ENCODE measurements around the gene TTBK2.

Gene TTBK2

GRCh38 chr15:42734076-42734672, 186.4 kb downstream of the TTBK2 start:
- DNase-seq (ENCODE audit: insufficient read length, low spot score) = no peak
- FAIRE-seq = no peak
- TF ChIP-seq TAF1 (IDR thresholded peaks at IDR 0.05; ENCODE audit: low read depth, low read length) (no peak), POLR2AphosphoS5 (IDR thresholded peaks at IDR 0.05; ENCODE audit: low read depth, low read length) (no peak), PAX5 (IDR thresholded peaks at IDR 0.05; ENCODE audit: insufficient read depth, low read length, severe bottlenecking) (no peak), SPI1 (IDR thresholded peaks at IDR 0.05; ENCODE audit: low read depth, low read length) (peak; percentile 33; the same call in 1 of the 2 replicates)

- TF ChIP-seq SPI1 (IDR thresholded peaks at IDR 0.05; ENCODE audit: low read depth, low read length) (no peak), TAF1 (IDR thresholded peaks at IDR 0.05; ENCODE audit: low read depth, low read length) (no peak), POU2F2 (IDR thresholded peaks at IDR 0.05; ENCODE audit: low read depth, low read length) (no peak)
- no peak for FAIRE-seq
- DNase-seq (ENCODE audit: insufficient read length, low spot score) = no peak
Observed at GRCh38 chr15:42733027-42733426, 187.6 kb downstream of the TTBK2 start.

- DNase-seq (ENCODE audit: insufficient read length, low spot score) (no peak), FAIRE-seq (no peak)
- TF ChIP-seq SPI1 (IDR thresholded peaks at IDR 0.05; ENCODE audit: low read depth, low read length) = no peak
- no peak for TF ChIP-seq POLR2AphosphoS5 (IDR thresholded peaks at IDR 0.05; ENCODE audit: low read depth, low read length)
- TF ChIP-seq TAF1 (IDR thresholded peaks at IDR 0.05; ENCODE audit: low read depth, low read length) = no peak
- no peak for TF ChIP-seq POLR2A (IDR thresholded peaks at IDR 0.05; ENCODE audit: low read depth, low read length)
- no peak for TF ChIP-seq POU2F2 (IDR thresholded peaks at IDR 0.05; ENCODE audit: low read depth, low read length)
- no peak for TF ChIP-seq PAX5 (IDR thresholded peaks at IDR 0.05; ENCODE audit: insufficient read depth, low read length, severe bottlenecking)
Observed at GRCh38 chr15:42732095-42732827, 188.3 kb downstream of the TTBK2 start.

- FAIRE-seq (no peak), DNase-seq (ENCODE audit: insufficient read length, low spot score) (no peak)
- TF ChIP-seq POLR2AphosphoS5 (IDR thresholded peaks at IDR 0.05; ENCODE audit: low read depth, low read length) (no peak), POLR2A (IDR thresholded peaks at IDR 0.05; ENCODE audit: low read depth, low read length) (no peak), PAX5 (IDR thresholded peaks at IDR 0.05; ENCODE audit: insufficient read depth, low read length, severe bottlenecking) (no peak)
Observed at GRCh38 chr15:42731461-42731860, 189.1 kb downstream of the TTBK2 start.

GRCh38 chr15:42730536-42730935, 190.0 kb downstream of the TTBK2 start:
- no peak for TF ChIP-seq SPI1 (IDR thresholded peaks at IDR 0.05; ENCODE audit: low read depth, low read length)
- no peak for TF ChIP-seq POLR2AphosphoS5 (IDR thresholded peaks at IDR 0.05; ENCODE audit: low read depth, low read length)
- TF ChIP-seq POU2F2 (IDR thresholded peaks at IDR 0.05; ENCODE audit: low read depth, low read length) = no peak
- no peak for TF ChIP-seq POLR2A (IDR thresholded peaks at IDR 0.05; ENCODE audit: low read depth, low read length)
- DNase-seq (ENCODE audit: insufficient read length, low spot score) (no peak), FAIRE-seq (no peak)

GRCh38 chr15:42730135-42730534, 190.4 kb downstream of the TTBK2 start:
- TF ChIP-seq POLR2AphosphoS5 (IDR thresholded peaks at IDR 0.05; ENCODE audit: low read depth, low read length) = no peak
- no peak for TF ChIP-seq PAX5 (IDR thresholded peaks at IDR 0.05; ENCODE audit: insufficient read depth, low read length, severe bottlenecking)
- no peak for TF ChIP-seq POU2F2 (IDR thresholded peaks at IDR 0.05; ENCODE audit: low read depth, low read length)
- TF ChIP-seq SPI1 (IDR thresholded peaks at IDR 0.05; ENCODE audit: low read depth, low read length) = no peak
- no peak for TF ChIP-seq TAF1 (IDR thresholded peaks at IDR 0.05; ENCODE audit: low read depth, low read length)
- no peak for TF ChIP-seq POLR2A (IDR thresholded peaks at IDR 0.05; ENCODE audit: low read depth, low read length)
- FAIRE-seq (no peak), DNase-seq (ENCODE audit: insufficient read length, low spot score) (no peak)

GRCh38 chr15:42729409-42729808, 191.2 kb downstream of the TTBK2 start:
- TF ChIP-seq PAX5 (IDR thresholded peaks at IDR 0.05; ENCODE audit: insufficient read depth, low read length, severe bottlenecking) (no peak), SPI1 (IDR thresholded peaks at IDR 0.05; ENCODE audit: low read depth, low read length) (no peak), POLR2AphosphoS5 (IDR thresholded peaks at IDR 0.05; ENCODE audit: low read depth, low read length) (no peak), POU2F2 (IDR thresholded peaks at IDR 0.05; ENCODE audit: low read depth, low read length) (no peak), POLR2A (IDR thresholded peaks at IDR 0.05; ENCODE audit: low read depth, low read length) (no peak), TAF1 (IDR thresholded peaks at IDR 0.05; ENCODE audit: low read depth, low read length) (no peak)
- DNase-seq (ENCODE audit: insufficient read length, low spot score) (no peak), FAIRE-seq (no peak)

GRCh38 chr15:42728972-42729371, 191.6 kb downstream of the TTBK2 start:
- no peak for DNase-seq (ENCODE audit: insufficient read length, low spot score)
- FAIRE-seq = no peak
- TF ChIP-seq POU2F2 (IDR thresholded peaks at IDR 0.05; ENCODE audit: low read depth, low read length) (no peak), POLR2AphosphoS5 (IDR thresholded peaks at IDR 0.05; ENCODE audit: low read depth, low read length) (no peak), SPI1 (IDR thresholded peaks at IDR 0.05; ENCODE audit: low read depth, low read length) (no peak), PAX5 (IDR thresholded peaks at IDR 0.05; ENCODE audit: insufficient read depth, low read length, severe bottlenecking) (no peak), POLR2A (IDR thresholded peaks at IDR 0.05; ENCODE audit: low read depth, low read length) (no peak), TAF1 (IDR thresholded peaks at IDR 0.05; ENCODE audit: low read depth, low read length) (no peak)

- no peak for FAIRE-seq
Observed at GRCh38 chr15:42728560-42728959, 192.0 kb downstream of the TTBK2 start.

More at GRCh38 chr15:42728560-42728959, 192.0 kb downstream of the TTBK2 start:
- TF ChIP-seq PAX5 (IDR thresholded peaks at IDR 0.05; ENCODE audit: insufficient read depth, low read length, severe bottlenecking) (no peak), TAF1 (IDR thresholded peaks at IDR 0.05; ENCODE audit: low read depth, low read length) (no peak), POU2F2 (IDR thresholded peaks at IDR 0.05; ENCODE audit: low read depth, low read length) (no peak), SPI1 (IDR thresholded peaks at IDR 0.05; ENCODE audit: low read depth, low read length) (no peak), POLR2AphosphoS5 (IDR thresholded peaks at IDR 0.05; ENCODE audit: low read depth, low read length) (no peak), POLR2A (IDR thresholded peaks at IDR 0.05; ENCODE audit: low read depth, low read length) (no peak)
- DNase-seq (ENCODE audit: insufficient read length, low spot score) = no peak

All from GM12891 (cell line).